Esophagus squamous epithelium (tissue), 5 donors: ENCODE measurements around the gene WDR59. TPM values are rescaled to one million over a fixed set of nuclear protein-coding genes. Genes with fewer than 3 reads are reported as not detected.
A peak's percentile ranks its signal among the peaks of the same experiment; 100 is the strongest.

Experiments
- DNase-seq: peaks from one replicate; lab custom pipeline; 2025; lab: John Stamatoyannopoulos, UW
- H3K27ac ChIP-seq, 4 donors: fragments of 200-600 bp; sonication (generic); one replicate each; pipeline ENCODE4 v1.5.1; 2016 to 2019; ENCODE audit warnings: mild to moderate bottlenecking in 1 of 4
- H3K27me3 ChIP-seq, 4 donors: fragments of 200-600 bp; sonication (generic); 1 replicate in 3 of 4; 2 replicates in 1 of 4; pipeline versions ENCODE4 v1.5.1 to v1.6.0; 2017 to 2021; ENCODE audit warnings: antibody characterized with exemption in 1 of 4
- H3K36me3 ChIP-seq, 3 donors: fragments of 200-600 bp; sonication (generic); one replicate each; pipeline ENCODE4 v1.5.1; 2016 to 2019
- H3K4me1 ChIP-seq, 3 donors: fragments of 200-600 bp; sonication (generic); one replicate each; pipeline ENCODE4 v1.5.1; 2017 to 2019
- H3K4me3 ChIP-seq, 4 donors: fragments of 200-600 bp; sonication (generic); 1 replicate in 3 of 4; 2 replicates in 1 of 4; pipeline ENCODE4 v1.5.1; 2016 to 2019; ENCODE audit warnings: mild to moderate bottlenecking in 2 of 4, moderate library complexity in 1 of 4
- H3K9me3 ChIP-seq, 3 donors: fragments of 200-600 bp; sonication (generic); one replicate each; pipeline ENCODE4 v1.5.1; 2016 to 2019
- POLR2A ChIP-seq, 4 donors: fragments of 450-650 bp; IDR thresholded peaks; one replicate each; pipeline ENCODE4 v1.6.1; 2017; ENCODE audit warnings: antibody characterized with exemption in 4 of 4, mild to moderate bottlenecking in 4 of 4, moderate library complexity in 3 of 4
- WGBS, 2 donors: methylation state at CpG; one replicate each; pipeline ENCODE4 v1.1.5; 2018; 5-methylcytosine and 5-hydroxymethylcytosine counted together
- intact Hi-C: fragments of 100-400 bp; cut with DNase I; formaldehyde crosslinking; loops from one replicate; pipeline ENCODE4 v1.15.0; 2022
- total RNA-seq, 4 donors: library from RNA; depleted of rRNA; stranded (reverse); fragments of >200 nt; gene quantifications; one replicate each; pipeline ENCODE4 v1.1.0, GENCODE V29; 2016
- TF ChIP-seq, protein P1 (sequence below), 6 experiments: fragments of 450-650 bp in 4 of 6; fragments of 200-600 bp in 2 of 6; sonication (generic) in 2 of 6; IDR thresholded peaks; one replicate each; pipeline ENCODE4 v1.5.1; 2016 to 2019; ENCODE audit warnings: antibody characterized with exemption in 6 of 6, mild to moderate bottlenecking in 4 of 6, moderate library complexity in 4 of 6
- donor health status: DM: yes; HTN: yes; CAD: no.

Gene WDR59
- total RNA-seq, 4 donors from 2014 or later = 9.8 to 25.1 (median 22.2) TPM

DNA sequence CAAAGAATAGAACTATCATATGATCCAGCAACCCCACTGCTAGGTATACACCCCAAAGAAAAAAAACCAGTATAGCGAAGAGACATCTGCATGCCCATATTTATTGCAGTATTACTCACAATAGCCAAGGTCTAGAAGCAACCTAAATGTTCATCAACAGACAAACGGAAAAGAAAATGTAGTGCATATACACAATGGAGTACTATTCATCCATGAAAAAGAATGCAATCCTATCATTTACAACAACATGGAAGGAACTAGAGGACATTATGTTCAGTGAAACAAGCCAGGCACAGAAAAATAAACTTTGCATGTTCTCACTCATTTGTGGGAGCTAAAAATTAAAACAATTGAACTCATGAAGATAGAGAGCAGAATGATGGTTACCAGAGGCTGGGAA lies 55.3 kb downstream of the WDR59 start:
- WGBS, 2 donors = 96 to 97% methylated on average over 2 of the region's 2 CpGs
- Histone ChIP-seq H3K9me3 (no peaks in the 10 kb centered on the region), H3K4me1 (peaks cover 0 to 10% (median 0%) of the 10 kb centered on the region in 3 donors), H3K4me3 (no peak overlapping the region), H3K27ac (no peak overlapping the region), H3K27me3 (no peaks in the 10 kb centered on the region), H3K36me3 (peaks cover 0 to 66% (median 15%) of the 10 kb centered on the region in 3 donors)
- intact Hi-C loops = no loop called here
- TF ChIP-seq, protein P1, sequence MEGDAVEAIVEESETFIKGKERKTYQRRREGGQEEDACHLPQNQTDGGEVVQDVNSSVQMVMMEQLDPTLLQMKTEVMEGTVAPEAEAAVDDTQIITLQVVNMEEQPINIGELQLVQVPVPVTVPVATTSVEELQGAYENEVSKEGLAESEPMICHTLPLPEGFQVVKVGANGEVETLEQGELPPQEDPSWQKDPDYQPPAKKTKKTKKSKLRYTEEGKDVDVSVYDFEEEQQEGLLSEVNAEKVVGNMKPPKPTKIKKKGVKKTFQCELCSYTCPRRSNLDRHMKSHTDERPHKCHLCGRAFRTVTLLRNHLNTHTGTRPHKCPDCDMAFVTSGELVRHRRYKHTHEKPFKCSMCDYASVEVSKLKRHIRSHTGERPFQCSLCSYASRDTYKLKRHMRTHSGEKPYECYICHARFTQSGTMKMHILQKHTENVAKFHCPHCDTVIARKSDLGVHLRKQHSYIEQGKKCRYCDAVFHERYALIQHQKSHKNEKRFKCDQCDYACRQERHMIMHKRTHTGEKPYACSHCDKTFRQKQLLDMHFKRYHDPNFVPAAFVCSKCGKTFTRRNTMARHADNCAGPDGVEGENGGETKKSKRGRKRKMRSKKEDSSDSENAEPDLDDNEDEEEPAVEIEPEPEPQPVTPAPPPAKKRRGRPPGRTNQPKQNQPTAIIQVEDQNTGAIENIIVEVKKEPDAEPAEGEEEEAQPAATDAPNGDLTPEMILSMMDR (IDR thresholded peaks at IDR 0.05) = no peak
- no peak for TF ChIP-seq POLR2A (IDR thresholded peaks at IDR 0.05)
- no peak for DNase-seq

GRCh38 chr16:74926805-74927204 lies 58.1 kb downstream of the WDR59 start:
- Histone ChIP-seq H3K36me3 (peaks cover 2 to 56% (median 11%) of the 10 kb centered on the region in 3 donors), H3K4me3 (no peak overlapping the region), H3K9me3 (no peaks in the 10 kb centered on the region), H3K4me1 (peaks cover 0 to 20% (median 0%) of the 10 kb centered on the region in 3 donors), H3K27me3 (no peaks in the 10 kb centered on the region), H3K27ac (no peak overlapping the region)
- 43 to 50% methylated on average over 3 of the region's 3 CpGs for WGBS, 2 donors
- TF ChIP-seq POLR2A (IDR thresholded peaks at IDR 0.05) = no peak
- TF ChIP-seq, protein P1 (IDR thresholded peaks at IDR 0.05) = no peak
- DNase-seq = no peak
- intact Hi-C loops = no loop called here

- no peaks in the 10 kb centered on the region for H3K27me3 ChIP-seq
- DNase-seq = no peak
- H3K4me3 ChIP-seq = no peak overlapping the region
- peaks cover 0 to 23% (median 0%) of the 10 kb centered on the region in 3 donors for H3K4me1 ChIP-seq
- H3K36me3 ChIP-seq = peaks cover 7 to 57% (median 21%) of the 10 kb centered on the region in 3 donors
- intact Hi-C loops = no loop called here
- no peaks in the 10 kb centered on the region for H3K9me3 ChIP-seq
- WGBS, 2 donors = 40 to 55% methylated on average over 10 of the region's 10 CpGs
- TF ChIP-seq, protein P1 (IDR thresholded peaks at IDR 0.05) = no peak
- TF ChIP-seq POLR2A (IDR thresholded peaks at IDR 0.05) = no peak
- peak overlapping the region in 1 of 4 donors; percentile 20 for H3K27ac ChIP-seq
Observed at GRCh38 chr16:74923766-74924460, 61.0 kb downstream of the WDR59 start.

DNA sequence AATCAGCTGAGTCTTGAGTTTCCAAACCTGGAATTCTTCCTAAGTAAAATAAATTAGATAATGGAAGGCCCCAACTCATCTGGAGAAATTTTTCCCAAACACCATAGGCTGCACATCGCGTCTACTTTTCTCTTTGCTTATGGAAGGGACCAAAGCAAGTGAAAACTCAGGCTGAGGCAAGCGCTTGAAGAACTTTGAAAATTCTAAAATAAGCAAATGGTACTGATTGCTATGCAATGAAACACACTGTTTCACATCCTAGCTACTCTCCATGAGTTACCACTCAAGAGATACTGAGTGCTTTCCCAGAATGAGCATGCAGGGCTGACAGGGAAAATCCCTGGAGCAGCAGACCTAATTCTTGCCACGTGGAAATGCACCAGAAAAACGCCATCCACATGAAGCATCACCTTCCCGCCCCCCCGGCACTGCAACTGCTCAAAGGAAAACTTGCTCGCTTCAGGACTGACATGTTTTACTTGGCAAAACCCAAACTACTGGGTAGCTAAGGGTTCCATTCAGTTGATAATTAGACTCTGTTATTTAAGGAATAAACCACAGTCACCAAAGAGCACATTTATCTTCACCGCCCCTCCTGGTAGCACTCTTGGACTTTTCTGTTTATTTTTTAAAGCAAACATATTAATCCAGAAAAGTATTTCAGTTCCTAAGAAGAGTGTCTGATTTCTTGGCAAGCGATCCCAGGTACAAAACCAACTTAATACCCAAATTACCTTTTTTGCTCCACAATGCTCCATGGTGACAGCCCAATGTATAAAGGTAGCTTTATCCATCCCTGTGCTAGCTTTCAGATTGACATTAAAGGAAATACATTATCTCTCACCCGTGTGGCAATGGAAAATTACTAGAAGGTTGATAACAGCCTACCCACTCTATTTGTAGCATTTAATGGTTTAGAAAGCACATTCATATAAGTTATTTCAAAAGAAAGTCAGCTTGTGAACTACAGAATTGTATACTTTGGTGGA lies 62.5 kb downstream of the WDR59 start:
- TF ChIP-seq, protein P1 (IDR thresholded peaks at IDR 0.05) = no peak
- no peak for TF ChIP-seq POLR2A (IDR thresholded peaks at IDR 0.05)
- peaks cover 0 to 23% (median 0%) of the 10 kb centered on the region in 3 donors for H3K4me1 ChIP-seq
- H3K9me3 ChIP-seq = no peaks in the 10 kb centered on the region
- DNase-seq = no peak
- intact Hi-C loops = no loop called here
- H3K4me3 ChIP-seq = no peak overlapping the region
- no peaks in the 10 kb centered on the region for H3K27me3 ChIP-seq
- peaks cover 7 to 62% (median 13%) of the 10 kb centered on the region in 3 donors for H3K36me3 ChIP-seq
- WGBS, 2 donors = 39 to 59% methylated on average over 11 of the region's 11 CpGs
- peak overlapping the region in 1 of 4 donors; percentile 20 for H3K27ac ChIP-seq
